SU-DHL-6 (cell line): ENCODE data around the gene CCDC142.
"Not testable (repeated sequence)": the region's sequence is repeated elsewhere in the genome, so short reads cannot be mapped to it uniquely, and the experiment has no call there.

Source experiments
- CTCF ChIP-seq: fragments of 200-600 bp; sonication (generic); IDR thresholded peaks from one replicate; pipeline ENCODE4 v1.5.1; 2017; ENCODE audit warnings: antibody characterized with exemption, mild to moderate bottlenecking, low read length, moderate library complexity; ENCODE audit not compliant: insufficient read depth, poor library complexity, severe bottlenecking
- EZH2phosphoT487 ChIP-seq: fragments of 200-600 bp; sonication (generic), shearing (Covaris generic); conservative IDR thresholded peaks from 2 replicates; pipeline ENCODE4 v1.6.1; 2018; ENCODE audit warnings: mild to moderate bottlenecking, antibody characterized with exemption, low read length, moderate library complexity, mixed read lengths

- TF ChIP-seq CTCF, EZH2phosphoT487: not testable (repeated sequence)
These were observed 922 bp upstream of the CCDC142 start for GRCh38 chr2:74483675-74484164.
